GM12878 (cell line): ENCODE results near the gene TMEM86B. TPM values are rescaled to one million over a fixed set of nuclear protein-coding genes. Genes with fewer than 3 reads are reported as not detected.

Source experiments
- BACH1 ChIP-seq: fragments of 450-650 bp; IDR thresholded peaks from 2 replicates; pipeline ENCODE4 v1.6.1; 2017; ENCODE audit warnings: mild to moderate bottlenecking, borderline replicate concordance
- BCLAF1 ChIP-seq: fragments of 450-650 bp; IDR thresholded peaks from 2 replicates; pipeline ENCODE4 v1.6.1; 2017; ENCODE audit warnings: antibody characterized with exemption, mild to moderate bottlenecking, moderate library complexity
- BHLHE40 ChIP-seq, 2 experiments: fragments of 450-650 bp in 1 of 2; IDR thresholded peaks; 2 replicates each; pipeline ENCODE4 v1.6.1; 2011 to 2017; ENCODE audit warnings: low read depth in 2 of 2, borderline replicate concordance in 1 of 2, improper control_type of control experiment in 1 of 2, low read length in 1 of 2, mild to moderate bottlenecking in 1 of 2
- BRCA1 ChIP-seq: IDR thresholded peaks from 2 replicates; pipeline ENCODE4 v1.6.1; 2011; ENCODE audit warnings: low read depth, low read length, improper control_type of control experiment
- CREB1 ChIP-seq: IDR thresholded peaks from 2 replicates; pipeline ENCODE4 v1.6.1; 2012; ENCODE audit warnings: low read depth, mild to moderate bottlenecking, inconsistent platforms
- DPF2 ChIP-seq: fragments of 450-650 bp; IDR thresholded peaks from 2 replicates; pipeline ENCODE4 v1.6.1; 2017; ENCODE audit warnings: mild to moderate bottlenecking
- EP300 ChIP-seq, 2 experiments: fragments of 150-350 bp in 1 of 2; IDR thresholded peaks; 2 replicates each; pipeline ENCODE4 v1.6.1; 2011 to 2012; ENCODE audit warnings: low read depth in 2 of 2, low read length in 2 of 2, borderline replicate concordance in 1 of 2, improper control_type of control experiment in 1 of 2, inconsistent platforms in 1 of 2; ENCODE audit not compliant: control insufficient read depth in 1 of 2
- HDAC2 ChIP-seq: fragments of 200-600 bp; sonication (generic); IDR thresholded peaks from 2 replicates; pipeline ENCODE4 v1.6.1; 2017
- IKZF2 ChIP-seq, 2 experiments: fragments of 450-650 bp; IDR thresholded peaks; 2 replicates each; pipeline ENCODE4 v1.6.1; 2017; ENCODE audit warnings: mild to moderate bottlenecking in 2 of 2, moderate library complexity in 2 of 2
- MTA3 ChIP-seq: IDR thresholded peaks from 2 replicates; pipeline ENCODE4 v1.6.1; 2012; ENCODE audit warnings: low read length, inconsistent platforms, borderline replicate concordance
- NBN ChIP-seq: fragments of 450-650 bp; IDR thresholded peaks from 2 replicates; pipeline ENCODE4 v1.6.1; 2016
- PAX5 ChIP-seq: IDR thresholded peaks from 2 replicates; pipeline ENCODE4 v1.6.1; 2011; ENCODE audit warnings: low read depth, low read length, borderline replicate concordance
- PAX8 ChIP-seq: fragments of 450-650 bp; IDR thresholded peaks from 2 replicates; pipeline ENCODE4 v1.6.1; 2017; ENCODE audit warnings: mild to moderate bottlenecking, moderate library complexity
- PML ChIP-seq: IDR thresholded peaks from 2 replicates; pipeline ENCODE4 v1.6.1; 2012; ENCODE audit warnings: low read length, inconsistent platforms
- RAD21 ChIP-seq: IDR thresholded peaks from 2 replicates; pipeline ENCODE4 v1.6.1; 2011; ENCODE audit warnings: mild to moderate bottlenecking, low read depth, low read length, moderate library complexity; ENCODE audit not compliant: insufficient read depth
- RAD51 ChIP-seq: fragments of 450-650 bp; IDR thresholded peaks from 2 replicates; pipeline ENCODE4 v1.6.1; 2016; ENCODE audit warnings: moderate library complexity, mild to moderate bottlenecking, inconsistent platforms
- SKIL ChIP-seq: fragments of 450-650 bp; IDR thresholded peaks from 2 replicates; pipeline ENCODE4 v1.6.1; 2017; ENCODE audit warnings: mild to moderate bottlenecking, low read depth, inconsistent platforms; ENCODE audit not compliant: poor library complexity, severe bottlenecking
- SMARCA5 ChIP-seq: fragments of 450-650 bp; IDR thresholded peaks from 2 replicates; pipeline ENCODE4 v1.6.1; 2017; ENCODE audit warnings: mild to moderate bottlenecking
- STAT3 ChIP-seq: IDR thresholded peaks from 2 replicates; pipeline ENCODE4 v1.6.1; 2011; ENCODE audit warnings: low read depth, low read length, improper control_type of control experiment
- SUZ12 ChIP-seq: fragments of 200-600 bp; sonication (generic); IDR thresholded peaks from one replicate; pipeline ENCODE4 v1.6.1; 2018; ENCODE audit warnings: antibody characterized with exemption, mild to moderate bottlenecking; ENCODE audit not compliant: unreplicated experiment
- TCF12 ChIP-seq: IDR thresholded peaks from 2 replicates; pipeline ENCODE4 v1.6.1; 2011; ENCODE audit warnings: low read depth, mild to moderate bottlenecking, low read length
- polyA plus RNA-seq, 11 experiments: library from polyadenylated mRNA; depleted of rRNA in 4 of 11; unstranded in 6 of 11; stranded (reverse) in 5 of 11; fragments of >200 nt; fragmentation: Nextera tagmentation in 4 of 11; fragmentation: Illumina TruSeq in 1 of 11; extraction: Ambion mirVana in 4 of 11; extraction: Trizol in 1 of 11; gene quantifications; 1 replicate in 1 of 11; 2 replicates in 10 of 11; pipeline versions ENCODE4 v1.2.1 to v1.2.3, GENCODE V29; 2011 to 2016; ENCODE audit warnings: inconsistent platforms in 2 of 11, missing spikeins in 2 of 11, low read depth in 1 of 11
- total RNA-seq, 4 experiments: library from RNA; depleted of rRNA in 3 of 4; stranded (reverse); fragments of >200 nt in 3 of 4; fragmentation: Illumina TruSeq in 1 of 4; extraction: Trizol in 1 of 4; gene quantifications; 2 replicates each; pipeline versions ENCODE4 v1.2.1 to v1.2.3, GENCODE V29; 2013 to 2021
- TF ChIP-seq, protein P1 (sequence below): fragments of 450-650 bp; IDR thresholded peaks from 2 replicates; pipeline ENCODE4 v1.6.1; 2018; ENCODE audit warnings: mild to moderate bottlenecking, low read depth, moderate library complexity; ENCODE audit not compliant: partially characterized antibody

Gene TMEM86B
- total and polyA plus RNA-seq, 10 of the 15 experiments (the other 5 are each of a cell fraction or from before 2014, with no cell fraction given): 0.26 to 10.6 (median 1.8) TPM

- TF ChIP-seq RAD51 (no peak), PAX8 (no peak), SUZ12 (no peak), BHLHE40 (IDR thresholded peaks at IDR 0.05; ENCODE audit: borderline replicate concordance in 1 of 2, low read depth in 2 of 2, low read length in 1 of 2) (no peak), HDAC2 (no peak; the same call in 1 of the 2 replicates), SKIL (no peak), CREB1 (no peak), BRCA1 (no peak), PML (no peak), TCF12 (no peak), RAD21 (no peak), EP300 (IDR thresholded peaks at IDR 0.05; ENCODE audit: borderline replicate concordance in 1 of 2, control insufficient read depth in 1 of 2, low read depth in 2 of 2, low read length in 2 of 2) (no peak), STAT3 (no peak), NBN (no peak), DPF2 (no peak), PAX5 (no peak), BACH1 (no peak), MTA3 (peak; percentile 62; the same call in 1 of the 2 replicates), IKZF2 (IDR thresholded peaks at IDR 0.05) (no peak), BCLAF1 (no peak), SMARCA5 (no peak)
- TF ChIP-seq, protein P1, sequence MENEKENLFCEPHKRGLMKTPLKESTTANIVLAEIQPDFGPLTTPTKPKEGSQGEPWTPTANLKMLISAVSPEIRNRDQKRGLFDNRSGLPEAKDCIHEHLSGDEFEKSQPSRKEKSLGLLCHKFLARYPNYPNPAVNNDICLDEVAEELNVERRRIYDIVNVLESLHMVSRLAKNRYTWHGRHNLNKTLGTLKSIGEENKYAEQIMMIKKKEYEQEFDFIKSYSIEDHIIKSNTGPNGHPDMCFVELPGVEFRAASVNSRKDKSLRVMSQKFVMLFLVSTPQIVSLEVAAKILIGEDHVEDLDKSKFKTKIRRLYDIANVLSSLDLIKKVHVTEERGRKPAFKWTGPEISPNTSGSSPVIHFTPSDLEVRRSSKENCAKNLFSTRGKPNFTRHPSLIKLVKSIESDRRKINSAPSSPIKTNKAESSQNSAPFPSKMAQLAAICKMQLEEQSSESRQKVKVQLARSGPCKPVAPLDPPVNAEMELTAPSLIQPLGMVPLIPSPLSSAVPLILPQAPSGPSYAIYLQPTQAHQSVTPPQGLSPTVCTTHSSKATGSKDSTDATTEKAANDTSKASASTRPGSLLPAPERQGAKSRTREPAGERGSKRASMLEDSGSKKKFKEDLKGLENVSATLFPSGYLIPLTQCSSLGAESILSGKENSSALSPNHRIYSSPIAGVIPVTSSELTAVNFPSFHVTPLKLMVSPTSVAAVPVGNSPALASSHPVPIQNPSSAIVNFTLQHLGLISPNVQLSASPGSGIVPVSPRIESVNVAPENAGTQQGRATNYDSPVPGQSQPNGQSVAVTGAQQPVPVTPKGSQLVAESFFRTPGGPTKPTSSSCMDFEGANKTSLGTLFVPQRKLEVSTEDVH: peak; percentile 13
Observed at GRCh38 chr19:55259540-55260210, 31.1 kb upstream of the TMEM86B start (continued).
